ENCODE results near the gene LYAR.

DNA sequence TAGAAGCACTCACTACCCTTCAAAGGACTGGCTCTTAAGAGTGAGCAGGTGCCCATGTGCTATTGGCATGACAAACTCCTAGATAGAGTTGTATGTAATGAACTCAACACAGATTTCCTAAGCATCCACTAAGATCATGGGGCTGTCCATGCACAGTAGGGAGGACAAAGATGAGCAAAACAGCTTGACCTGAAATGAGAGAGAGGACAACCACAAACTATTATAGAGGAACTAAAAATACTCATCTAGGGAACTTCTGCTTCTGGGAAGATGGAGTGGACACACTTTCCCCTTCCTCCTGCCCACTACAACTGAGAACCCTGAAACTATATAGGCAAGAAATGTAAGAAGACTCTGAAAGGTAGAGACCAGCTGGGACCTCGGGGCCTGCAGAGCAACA is 21.2 kb downstream of the LYAR start:
- TF ChIP-seq POLR2A (IDR thresholded peaks at IDR 0.05) (no peak), CTCF (IDR thresholded peaks at IDR 0.05) (no peak), POLR2AphosphoS5 (IDR thresholded peaks at IDR 0.05) (no peak), EP300 (IDR thresholded peaks at IDR 0.05) (no peak)

Data from sigmoid colon (tissue), 4 donors.